ENCODE measurements around the gene ALDH9A1.
"Not testable (repeated sequence)": the region's sequence is repeated elsewhere in the genome, so short reads cannot be mapped to it uniquely, and the experiment has no call there.

Gene ALDH9A1

DNA sequence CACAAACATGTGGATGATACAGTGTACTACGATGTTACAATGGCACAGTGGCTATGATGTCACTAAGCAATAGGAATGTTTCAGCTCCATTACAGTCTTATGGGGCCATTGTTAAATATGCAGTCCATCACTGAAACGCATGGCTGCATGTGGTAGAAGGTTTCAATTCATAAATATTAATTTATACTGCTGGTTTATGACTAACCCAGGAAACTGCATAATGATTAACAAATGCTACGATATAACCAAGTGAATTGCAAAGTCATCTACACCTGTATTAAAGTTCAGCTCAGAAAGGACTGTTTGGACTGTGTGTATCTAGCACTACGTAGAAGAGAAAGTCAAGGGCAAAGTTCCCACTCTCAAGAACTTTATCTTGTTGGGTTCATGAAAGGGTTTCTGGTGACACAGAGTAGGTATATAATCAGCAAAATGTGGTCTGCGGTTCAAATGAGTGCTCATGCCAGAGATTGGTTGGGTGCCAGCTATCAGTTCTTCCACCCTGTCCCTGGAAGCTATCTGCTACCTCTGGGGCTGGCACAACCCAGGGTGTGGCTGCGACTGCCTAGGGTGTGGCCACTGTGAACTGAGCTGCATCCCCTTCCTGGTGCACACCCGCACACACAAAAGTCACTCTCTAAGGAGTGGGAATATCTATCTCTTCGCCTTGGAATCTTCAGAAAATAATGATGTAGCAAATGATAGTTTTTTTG lies 52.6 kb downstream of the ALDH9A1 start:
- H3K27me3 ChIP-seq: no peaks in the 10 kb centered on the region
- H3K36me3 ChIP-seq: no peaks in the 10 kb centered on the region
- H3K9me3 ChIP-seq: no peaks in the 10 kb centered on the region
- TF ChIP-seq, protein P1, sequence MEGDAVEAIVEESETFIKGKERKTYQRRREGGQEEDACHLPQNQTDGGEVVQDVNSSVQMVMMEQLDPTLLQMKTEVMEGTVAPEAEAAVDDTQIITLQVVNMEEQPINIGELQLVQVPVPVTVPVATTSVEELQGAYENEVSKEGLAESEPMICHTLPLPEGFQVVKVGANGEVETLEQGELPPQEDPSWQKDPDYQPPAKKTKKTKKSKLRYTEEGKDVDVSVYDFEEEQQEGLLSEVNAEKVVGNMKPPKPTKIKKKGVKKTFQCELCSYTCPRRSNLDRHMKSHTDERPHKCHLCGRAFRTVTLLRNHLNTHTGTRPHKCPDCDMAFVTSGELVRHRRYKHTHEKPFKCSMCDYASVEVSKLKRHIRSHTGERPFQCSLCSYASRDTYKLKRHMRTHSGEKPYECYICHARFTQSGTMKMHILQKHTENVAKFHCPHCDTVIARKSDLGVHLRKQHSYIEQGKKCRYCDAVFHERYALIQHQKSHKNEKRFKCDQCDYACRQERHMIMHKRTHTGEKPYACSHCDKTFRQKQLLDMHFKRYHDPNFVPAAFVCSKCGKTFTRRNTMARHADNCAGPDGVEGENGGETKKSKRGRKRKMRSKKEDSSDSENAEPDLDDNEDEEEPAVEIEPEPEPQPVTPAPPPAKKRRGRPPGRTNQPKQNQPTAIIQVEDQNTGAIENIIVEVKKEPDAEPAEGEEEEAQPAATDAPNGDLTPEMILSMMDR (IDR thresholded peaks at IDR 0.05; ENCODE audit: low read depth, low read length): no peak
- DNase-seq: peak; percentile 21
- no peaks in the 10 kb centered on the region for H3K4me1 ChIP-seq
- no peak overlapping the region for H3K4me3 ChIP-seq (ENCODE audit: low read depth, low read length)

DNA sequence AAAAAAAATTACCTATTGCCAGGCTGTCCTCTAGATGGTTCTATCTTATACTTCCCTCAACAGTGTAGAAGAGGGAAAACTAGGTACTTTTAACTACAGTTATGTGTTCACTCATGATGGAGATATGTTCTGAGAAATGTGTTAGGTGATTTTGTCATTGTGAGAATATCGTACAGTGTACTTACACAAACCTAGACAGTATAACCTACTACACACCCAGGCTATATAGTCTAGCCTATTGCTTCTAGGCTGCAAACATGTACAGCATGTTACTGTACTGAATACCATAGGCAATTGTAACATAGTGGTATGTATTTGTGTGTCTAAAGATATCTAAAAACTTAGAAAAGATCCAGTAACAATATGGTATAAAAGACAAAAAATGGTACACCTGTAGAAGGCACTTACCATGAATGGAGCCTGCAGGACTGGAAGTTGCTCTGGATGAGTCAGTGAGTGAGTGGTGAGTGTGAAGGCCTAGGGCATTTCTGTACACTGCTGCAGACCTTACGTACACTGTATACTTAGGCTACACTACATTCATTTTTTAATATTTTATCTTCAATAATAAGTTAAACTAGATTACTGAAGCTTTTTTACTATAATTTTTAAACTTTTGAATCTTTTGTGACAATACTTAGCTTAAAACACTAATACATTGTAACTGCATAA lies 54.2 kb downstream of the ALDH9A1 start:
- TF ChIP-seq, protein P1 (IDR thresholded peaks at IDR 0.05; ENCODE audit: low read depth, low read length): no peak
- Histone ChIP-seq H3K4me1 (no peaks in the 10 kb centered on the region), H3K27me3 (no peaks in the 10 kb centered on the region), H3K9me3 (no peaks in the 10 kb centered on the region), H3K4me3 (ENCODE audit: low read depth, low read length) (no peak overlapping the region), H3K36me3 (no peaks in the 10 kb centered on the region)
- no peak for DNase-seq

DNA sequence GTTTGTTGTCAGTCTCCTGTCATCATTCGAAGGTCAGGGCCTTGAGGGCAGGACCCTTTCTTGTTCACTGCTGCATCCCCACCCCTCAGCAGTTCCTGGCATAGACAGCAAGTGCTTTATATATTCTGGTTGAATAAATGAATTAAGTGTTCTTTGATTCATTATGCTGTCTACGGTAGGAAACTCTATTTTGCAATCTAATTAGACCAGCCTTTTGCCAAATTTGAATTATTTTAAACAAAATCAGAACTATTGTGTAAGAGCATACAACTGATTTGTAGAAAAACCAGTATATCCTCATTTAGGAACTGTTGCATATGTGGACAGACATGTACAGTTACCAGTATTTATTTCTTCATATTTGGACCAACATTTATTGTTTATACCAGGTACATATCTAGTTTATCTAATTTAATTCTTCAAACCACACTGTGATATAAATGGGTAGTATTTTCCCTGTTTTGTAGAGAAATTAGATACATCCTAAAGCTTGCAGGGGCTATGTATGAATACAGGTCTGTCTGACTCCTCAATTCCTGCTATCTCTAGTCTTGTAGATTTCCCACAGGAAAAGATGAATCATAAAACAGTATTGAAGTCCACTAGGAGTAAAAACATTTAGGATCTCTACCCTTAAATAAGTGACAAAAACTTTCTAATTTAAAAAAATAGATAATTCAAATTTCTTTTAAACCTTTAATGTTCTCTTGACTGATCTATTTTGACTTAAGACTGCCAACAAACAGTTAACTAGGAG lies 57.0 kb downstream of the ALDH9A1 start:
- H3K4me3 ChIP-seq (ENCODE audit: low read depth, low read length): no peak overlapping the region
- no peaks in the 10 kb centered on the region for H3K9me3 ChIP-seq
- TF ChIP-seq, protein P1 (IDR thresholded peaks at IDR 0.05; ENCODE audit: low read depth, low read length): no peak
- no peaks in the 10 kb centered on the region for H3K4me1 ChIP-seq
- no peak for DNase-seq
- H3K27me3 ChIP-seq: no peaks in the 10 kb centered on the region
- H3K36me3 ChIP-seq: no peaks in the 10 kb centered on the region

DNA sequence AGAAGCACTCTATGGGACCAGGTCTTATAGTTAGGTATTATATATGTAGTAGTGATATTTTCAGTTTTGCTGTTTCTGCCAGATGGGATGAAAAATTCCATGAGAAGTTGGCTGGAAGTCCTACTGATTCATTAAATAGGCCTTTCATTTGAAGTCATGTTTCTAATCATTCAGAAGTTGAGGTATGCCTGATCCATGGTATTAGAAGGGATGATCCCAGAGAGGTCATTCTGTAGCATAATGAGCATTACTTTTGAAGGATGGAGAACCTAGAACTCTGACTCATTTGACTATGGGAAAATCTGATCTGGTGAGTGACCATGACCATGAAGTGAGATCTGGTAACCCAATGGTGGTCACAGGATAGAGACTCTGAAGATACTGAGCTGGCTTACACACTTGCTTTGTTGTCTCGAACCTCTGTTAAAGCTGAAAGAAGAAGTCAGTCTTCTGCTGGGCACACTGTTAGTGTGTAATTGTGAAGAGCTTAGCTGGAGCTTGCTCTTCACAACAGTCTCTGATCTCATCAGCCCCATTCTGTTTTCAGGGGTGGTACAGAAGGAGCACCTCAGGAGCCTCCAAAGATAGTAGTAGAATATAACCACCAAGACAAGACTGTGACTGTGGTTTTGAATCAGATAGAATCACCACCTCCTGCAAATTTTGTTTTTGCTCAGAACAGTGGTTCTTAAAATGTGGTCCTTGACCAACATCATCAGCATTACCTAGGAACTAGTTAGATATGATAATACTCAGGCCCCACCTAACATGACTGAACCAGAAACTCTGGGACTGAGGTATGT lies 58.3 kb downstream of the ALDH9A1 start:
- Histone ChIP-seq H3K36me3 (no peaks in the 10 kb centered on the region), H3K27me3 (no peaks in the 10 kb centered on the region), H3K4me1 (no peaks in the 10 kb centered on the region), H3K4me3 (ENCODE audit: low read depth, low read length) (no peak overlapping the region), H3K9me3 (no peaks in the 10 kb centered on the region)
- DNase-seq: no peak
- TF ChIP-seq, protein P1 (IDR thresholded peaks at IDR 0.05; ENCODE audit: low read depth, low read length): no peak

DNA sequence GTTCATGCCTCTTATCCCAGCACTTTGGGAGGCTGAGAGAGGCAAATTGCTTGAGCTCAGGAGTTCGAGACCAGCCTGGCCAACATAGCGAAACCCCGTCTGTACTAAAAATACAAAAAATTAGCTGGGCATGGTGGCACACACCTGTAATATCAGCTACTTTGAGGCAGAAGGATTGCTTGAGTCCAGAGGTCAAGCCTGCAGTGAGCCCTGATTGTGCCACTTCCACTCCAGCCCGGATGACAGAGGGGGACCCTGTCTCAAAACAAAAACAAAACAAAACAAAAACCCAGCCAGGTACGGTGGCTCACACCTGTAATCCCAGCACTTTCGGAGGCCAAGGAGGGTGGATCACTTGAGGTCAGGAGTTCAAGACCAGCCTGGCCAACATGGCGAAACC lies 60.2 kb downstream of the ALDH9A1 start:
- not testable (repeated sequence) for DNase-seq; H3K36me3 ChIP-seq; H3K27me3 ChIP-seq; H3K4me3 ChIP-seq (ENCODE audit: low read depth, low read length); H3K9me3 ChIP-seq; H3K4me1 ChIP-seq

DNA sequence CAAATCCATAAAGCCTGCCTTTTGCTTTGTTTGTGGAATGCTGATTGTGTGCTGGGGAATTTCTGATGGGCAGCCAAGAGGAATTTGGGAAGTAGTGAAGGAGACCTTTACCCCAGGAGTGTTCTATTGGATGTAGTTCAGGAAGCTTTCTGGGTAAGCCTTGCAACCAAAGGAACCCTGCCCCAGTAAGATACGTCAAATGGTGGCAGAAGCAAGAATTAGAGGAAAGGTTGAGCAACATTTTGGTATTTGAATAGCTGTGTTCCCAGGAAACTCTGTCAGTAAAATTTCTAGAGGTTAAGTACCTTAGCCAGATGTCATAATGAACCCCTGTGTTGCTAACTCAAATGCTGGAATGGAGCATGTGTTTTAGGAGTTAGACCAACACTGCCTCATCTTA lies 60.9 kb downstream of the ALDH9A1 start:
- Histone ChIP-seq H3K4me3 (ENCODE audit: low read depth, low read length) (no peak overlapping the region), H3K36me3 (no peaks in the 10 kb centered on the region), H3K4me1 (no peaks in the 10 kb centered on the region), H3K9me3 (no peaks in the 10 kb centered on the region), H3K27me3 (no peaks in the 10 kb centered on the region)
- DNase-seq: no peak
- TF ChIP-seq, protein P1 (IDR thresholded peaks at IDR 0.05; ENCODE audit: low read depth, low read length): no peak
